IMR-90 (cell line): ENCODE measurements around the gene ZNF407.

Experiments
- BHLHE40 ChIP-seq: fragments of 150-350 bp; IDR thresholded peaks from 2 replicates; pipeline ENCODE4 v1.6.1; 2016; ENCODE audit warnings: mild to moderate bottlenecking, low read depth, low read length
- CEBPB ChIP-seq: IDR thresholded peaks from 2 replicates; pipeline ENCODE4 v1.6.1; 2012; ENCODE audit warnings: low read depth, low read length, improper control_type of control experiment
- CHD1 ChIP-seq: IDR thresholded peaks from 2 replicates; pipeline ENCODE4 v1.6.1; 2012; ENCODE audit warnings: low read depth, low read length, improper control_type of control experiment
- CTCF ChIP-seq: conservative IDR thresholded peaks from 2 replicates; pipeline ENCODE4 v1.5.1; 2012; ENCODE audit warnings: mild to moderate bottlenecking, low read depth, low read length, improper control_type of control experiment
- ELK1 ChIP-seq: fragments of 150-350 bp; IDR thresholded peaks from 2 replicates; pipeline ENCODE4 v1.6.1; 2016; ENCODE audit warnings: low read depth, mild to moderate bottlenecking, low read length, moderate library complexity, borderline replicate concordance
- FOS ChIP-seq: fragments of 150-350 bp; IDR thresholded peaks from 2 replicates; pipeline ENCODE4 v1.6.1; 2016; ENCODE audit warnings: low read depth, low read length
- MAFK ChIP-seq: IDR thresholded peaks from 2 replicates; pipeline ENCODE4 v1.6.1; 2012; ENCODE audit warnings: low read depth, low read length, improper control_type of control experiment
- MAZ ChIP-seq: IDR thresholded peaks from 2 replicates; pipeline ENCODE4 v1.6.1; 2012; ENCODE audit warnings: low read depth, mild to moderate bottlenecking, low read length, improper control_type of control experiment, moderate library complexity, borderline replicate concordance
- POLR2A ChIP-seq: IDR thresholded peaks from 2 replicates; pipeline ENCODE4 v1.6.1; 2012; ENCODE audit warnings: mild to moderate bottlenecking, low read depth, low read length
- RAD21 ChIP-seq: IDR thresholded peaks from 2 replicates; pipeline ENCODE4 v1.6.1; 2012; ENCODE audit warnings: low read length, improper control_type of control experiment
- RCOR1 ChIP-seq: IDR thresholded peaks from 2 replicates; pipeline ENCODE4 v1.6.1; 2012; ENCODE audit warnings: mild to moderate bottlenecking, low read length, improper control_type of control experiment; ENCODE audit not compliant: insufficient replicate concordance
- RFX5 ChIP-seq: IDR thresholded peaks from 2 replicates; pipeline ENCODE4 v1.8.0; 2012; ENCODE audit warnings: low read depth, mild to moderate bottlenecking, low read length, moderate library complexity
- USF2 ChIP-seq: fragments of 150-350 bp; IDR thresholded peaks from 2 replicates; pipeline ENCODE4 v1.6.1; 2017; ENCODE audit warnings: mild to moderate bottlenecking, antibody characterized with exemption, low read length, low read depth

GRCh38 chr18:74784752-74785151 lies 187.1 kb downstream of the ZNF407 start:
- TF ChIP-seq ELK1: no peak
- TF ChIP-seq CTCF: no peak
- TF ChIP-seq MAFK: no peak
- TF ChIP-seq CEBPB: no peak
- no peak for TF ChIP-seq POLR2A
- no peak for TF ChIP-seq BHLHE40
- no peak for TF ChIP-seq USF2
- TF ChIP-seq MAZ: no peak
- TF ChIP-seq RAD21: no peak
- TF ChIP-seq FOS: no peak
- no peak for TF ChIP-seq RFX5
- TF ChIP-seq RCOR1: no peak
- no peak for TF ChIP-seq CHD1
